HG03571 (cell line): ENCODE measurements around the gene CYP11A1.

Source experiments
- ATAC-seq: cut with Tn5 transposase; IDR thresholded peaks from one replicate; pipeline ENCODE4 v1.9.1; 2021; ENCODE audit not compliant: unreplicated experiment

The CYP11A1 gene

GRCh38 chr15:74389241-74390048, 22.0 kb upstream of the CYP11A1 start:
- no peak for ATAC-seq

- no peak for ATAC-seq
These were observed 21.0 kb upstream of the CYP11A1 start for GRCh38 chr15:74388363-74388951.

- no peak for ATAC-seq
These were observed 20.3 kb upstream of the CYP11A1 start for GRCh38 chr15:74387621-74388362.

- no peak for ATAC-seq
These were observed 19.7 kb upstream of the CYP11A1 start for GRCh38 chr15:74387141-74387541.

GRCh38 chr15:74386496-74387140, 19.2 kb upstream of the CYP11A1 start:
- ATAC-seq, result no peak

GRCh38 chr15:74385733-74386132, 18.3 kb upstream of the CYP11A1 start:
- no peak for ATAC-seq

- peak; percentile 47 for ATAC-seq
These were observed 17.6 kb upstream of the CYP11A1 start for GRCh38 chr15:74384881-74385643.

- ATAC-seq, result no peak
These were observed 17.1 kb upstream of the CYP11A1 start for GRCh38 chr15:74384566-74384880.

GRCh38 chr15:74383695-74384565, 16.5 kb upstream of the CYP11A1 start:
- ATAC-seq, result peak; percentile 38

- ATAC-seq, result no peak
These were observed 15.8 kb upstream of the CYP11A1 start for GRCh38 chr15:74383286-74383685.

GRCh38 chr15:74382004-74382816, 14.8 kb upstream of the CYP11A1 start:
- no peak for ATAC-seq

GRCh38 chr15:74381481-74381880, 14.0 kb upstream of the CYP11A1 start:
- ATAC-seq, result no peak

- no peak for ATAC-seq
These were observed 13.7 kb upstream of the CYP11A1 start for GRCh38 chr15:74381190-74381453.

GRCh38 chr15:74380361-74381189, 13.1 kb upstream of the CYP11A1 start:
- no peak for ATAC-seq

GRCh38 chr15:74378848-74379247, 11.4 kb upstream of the CYP11A1 start:
- ATAC-seq, result no peak

GRCh38 chr15:74377831-74378766, 10.7 kb upstream of the CYP11A1 start:
- ATAC-seq, result no peak

GRCh38 chr15:74376825-74377581, 9.6 kb upstream of the CYP11A1 start:
- ATAC-seq, result no peak
